Sigmoid colon (tissue), 4 donors: ENCODE results near the gene CFAP20DC.

Experiments used
- CTCF ChIP-seq, 4 experiments: fragments of 450-650 bp in 3 of 4; fragments of 200-600 bp in 1 of 4; IDR thresholded peaks; one replicate each; pipeline ENCODE4 v1.5.1; 2016 to 2019; ENCODE audit warnings: antibody characterized with exemption in 4 of 4, mild to moderate bottlenecking in 3 of 4, moderate library complexity in 2 of 4
- POLR2A ChIP-seq, 2 donors: fragments of 450-650 bp; IDR thresholded peaks; one replicate each; pipeline ENCODE4 v1.6.1; 2016; ENCODE audit warnings: antibody characterized with exemption in 2 of 2, mild to moderate bottlenecking in 2 of 2, moderate library complexity in 2 of 2
- POLR2AphosphoS5 ChIP-seq, 4 donors: sonication (generic); formaldehyde crosslinking; IDR thresholded peaks; one replicate each; pipeline ENCODE4 v1.6.1; 2017; ENCODE audit warnings: antibody characterized with exemption in 4 of 4

GRCh38 chr3:58874248-58874741 is 175.5 kb downstream of the CFAP20DC start:
- TF ChIP-seq CTCF (IDR thresholded peaks at IDR 0.05), result no peak
- TF ChIP-seq POLR2A (IDR thresholded peaks at IDR 0.05), result no peak
- no peak for TF ChIP-seq POLR2AphosphoS5 (IDR thresholded peaks at IDR 0.05)
